HCT116 (cell line): ENCODE results near the gene STK39.

ENCODE experiments used
- CEBPB ChIP-seq: IDR thresholded peaks from 2 replicates; pipeline ENCODE4 v1.6.1; 2012; ENCODE audit warnings: low read depth
- CTCF ChIP-seq, 3 experiments: fragments of 200-600 bp in 1 of 3; sonication (generic) in 1 of 3; IDR thresholded peaks in 2 of 3; conservative IDR thresholded peaks in 1 of 3; 2 replicates each; pipeline ENCODE4 v1.5.1; 2012 to 2017; ENCODE audit warnings: low read depth in 2 of 3, low read length in 2 of 3, antibody characterized with exemption in 1 of 3, borderline replicate concordance in 1 of 3, control low read depth in 1 of 3, mild to moderate bottlenecking in 1 of 3, mixed read lengths in 1 of 3, mixed run types in 1 of 3, moderate library complexity in 1 of 3; ENCODE audit not compliant: insufficient read depth in 1 of 3
- ELF1 ChIP-seq: IDR thresholded peaks from 2 replicates; pipeline ENCODE4 v1.6.1; 2012; ENCODE audit warnings: low read depth, borderline replicate concordance
- EZH2 ChIP-seq: fragments of 200-600 bp; sonication (generic); IDR thresholded peaks from 2 replicates; pipeline ENCODE4 v1.6.1; 2017; ENCODE audit warnings: antibody characterized with exemption, mixed run types
- JUND ChIP-seq: IDR thresholded peaks from 2 replicates; pipeline ENCODE4 v1.6.1; 2012
- POLR2A ChIP-seq: IDR thresholded peaks from 2 replicates; pipeline ENCODE4 v1.7.0; 2011; ENCODE audit warnings: borderline replicate concordance; ENCODE audit not compliant: insufficient read depth, insufficient read length; ENCODE audit errors: extremely low read depth
- RAD21 ChIP-seq: IDR thresholded peaks from 2 replicates; pipeline ENCODE4 v1.6.1; 2012; ENCODE audit warnings: low read depth, mild to moderate bottlenecking
- REST ChIP-seq: IDR thresholded peaks from 2 replicates; pipeline ENCODE4 v1.6.1; 2012; ENCODE audit warnings: low read depth
- ZNF274 ChIP-seq: fragments of 200-500 bp; sonication (Bioruptor generic); IDR thresholded peaks from 2 replicates; pipeline ENCODE4 v1.6.1; 2014; ENCODE audit warnings: mild to moderate bottlenecking, low read depth, low read length, inconsistent platforms

GRCh38 chr2:167929484-167929883, 317.9 kb downstream of the STK39 start:
- TF ChIP-seq ELF1: no peak
- no peak for TF ChIP-seq CTCF (IDR thresholded peaks at IDR 0.05 in 2 of 3, conservative IDR thresholded peaks at IDR 0.05 in 1 of 3; ENCODE audit: borderline replicate concordance in 1 of 3, insufficient read depth in 1 of 3, low read depth in 2 of 3, low read length in 2 of 3)
- TF ChIP-seq EZH2: no peak
- no peak for TF ChIP-seq JUND
- no peak for TF ChIP-seq POLR2A
- TF ChIP-seq REST: no peak
- no peak for TF ChIP-seq CEBPB
- no peak for TF ChIP-seq RAD21
- no peak for TF ChIP-seq ZNF274
